Measurements from ENCODE around the gene PPIB.

GRCh38 chr15:64155802-64156651 lies 6.8 kb downstream of the PPIB start:
- TF ChIP-seq, protein P1, sequence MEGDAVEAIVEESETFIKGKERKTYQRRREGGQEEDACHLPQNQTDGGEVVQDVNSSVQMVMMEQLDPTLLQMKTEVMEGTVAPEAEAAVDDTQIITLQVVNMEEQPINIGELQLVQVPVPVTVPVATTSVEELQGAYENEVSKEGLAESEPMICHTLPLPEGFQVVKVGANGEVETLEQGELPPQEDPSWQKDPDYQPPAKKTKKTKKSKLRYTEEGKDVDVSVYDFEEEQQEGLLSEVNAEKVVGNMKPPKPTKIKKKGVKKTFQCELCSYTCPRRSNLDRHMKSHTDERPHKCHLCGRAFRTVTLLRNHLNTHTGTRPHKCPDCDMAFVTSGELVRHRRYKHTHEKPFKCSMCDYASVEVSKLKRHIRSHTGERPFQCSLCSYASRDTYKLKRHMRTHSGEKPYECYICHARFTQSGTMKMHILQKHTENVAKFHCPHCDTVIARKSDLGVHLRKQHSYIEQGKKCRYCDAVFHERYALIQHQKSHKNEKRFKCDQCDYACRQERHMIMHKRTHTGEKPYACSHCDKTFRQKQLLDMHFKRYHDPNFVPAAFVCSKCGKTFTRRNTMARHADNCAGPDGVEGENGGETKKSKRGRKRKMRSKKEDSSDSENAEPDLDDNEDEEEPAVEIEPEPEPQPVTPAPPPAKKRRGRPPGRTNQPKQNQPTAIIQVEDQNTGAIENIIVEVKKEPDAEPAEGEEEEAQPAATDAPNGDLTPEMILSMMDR (IDR thresholded peaks at IDR 0.05), result no peak
- no peak for TF ChIP-seq EZH2 (IDR thresholded peaks at IDR 0.05; ENCODE audit: borderline replicate concordance, insufficient read depth, low read depth, low read length, poor library complexity, severe bottlenecking)

Data from B cell (primary cell).